Measurements from ENCODE around the gene SCRN1. TPM values are rescaled to one million over a fixed set of nuclear protein-coding genes. Genes with fewer than 3 reads are reported as not detected.

Gene SCRN1
- total and polyA plus RNA-seq, 7 donors = 0.80 to 6.7 (median 2.6) TPM

DNA sequence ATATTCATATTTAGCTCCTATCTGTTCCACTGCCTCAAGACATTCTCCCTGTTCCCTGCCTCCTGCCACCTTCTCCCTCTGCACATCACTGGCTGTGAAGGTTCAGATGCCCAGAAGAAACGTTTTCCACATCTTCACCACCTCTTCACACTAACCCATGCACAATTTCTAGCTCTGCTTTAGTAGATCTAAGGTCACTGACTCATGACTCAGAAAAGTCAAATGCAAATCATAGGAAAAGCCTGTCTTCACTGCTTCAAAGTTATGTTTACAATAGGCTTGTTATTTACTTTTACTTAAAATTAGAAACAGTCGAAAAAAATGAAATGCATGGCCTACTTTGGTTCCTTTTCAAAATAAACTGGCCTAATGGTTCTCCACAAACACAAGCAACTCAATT, 2.5 kb downstream of the SCRN1 start:
- TF ChIP-seq, protein P1, sequence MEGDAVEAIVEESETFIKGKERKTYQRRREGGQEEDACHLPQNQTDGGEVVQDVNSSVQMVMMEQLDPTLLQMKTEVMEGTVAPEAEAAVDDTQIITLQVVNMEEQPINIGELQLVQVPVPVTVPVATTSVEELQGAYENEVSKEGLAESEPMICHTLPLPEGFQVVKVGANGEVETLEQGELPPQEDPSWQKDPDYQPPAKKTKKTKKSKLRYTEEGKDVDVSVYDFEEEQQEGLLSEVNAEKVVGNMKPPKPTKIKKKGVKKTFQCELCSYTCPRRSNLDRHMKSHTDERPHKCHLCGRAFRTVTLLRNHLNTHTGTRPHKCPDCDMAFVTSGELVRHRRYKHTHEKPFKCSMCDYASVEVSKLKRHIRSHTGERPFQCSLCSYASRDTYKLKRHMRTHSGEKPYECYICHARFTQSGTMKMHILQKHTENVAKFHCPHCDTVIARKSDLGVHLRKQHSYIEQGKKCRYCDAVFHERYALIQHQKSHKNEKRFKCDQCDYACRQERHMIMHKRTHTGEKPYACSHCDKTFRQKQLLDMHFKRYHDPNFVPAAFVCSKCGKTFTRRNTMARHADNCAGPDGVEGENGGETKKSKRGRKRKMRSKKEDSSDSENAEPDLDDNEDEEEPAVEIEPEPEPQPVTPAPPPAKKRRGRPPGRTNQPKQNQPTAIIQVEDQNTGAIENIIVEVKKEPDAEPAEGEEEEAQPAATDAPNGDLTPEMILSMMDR (IDR thresholded peaks at IDR 0.05) = no peak
- intact Hi-C loops (cut with DNase I) = no loop called here
- 66 to 73% (median 70%) methylated on average over 2 of the region's 2 CpGs for WGBS, 3 donors

GRCh38 chr7:29980151-29980550, 9.4 kb downstream of the SCRN1 start:
- intact Hi-C loops (cut with DNase I) = no loop called here
- Histone ChIP-seq H3K36me3 (ENCODE audit: insufficient read depth in 1 of 2, low read depth in 1 of 2) (no peaks in the 10 kb centered on the region), H3K4me1 (no peaks in the 10 kb centered on the region), H3K4me3 (no peak overlapping the region), H3K27me3 (ENCODE audit: insufficient read depth in 3 of 3, low read length in 2 of 3) (peaks cover 0 to 3% (median 0%) of the 10 kb centered on the region in 3 donors), H3K27ac (no peak overlapping the region), H3K9me3 (no peaks in the 10 kb centered on the region)
- no peak for ATAC-seq
- TF ChIP-seq, protein P1 (IDR thresholded peaks at IDR 0.05) = no peak
- DNase-seq = no peak

More for the DNA sequence above, 2.5 kb downstream of the SCRN1 start:
- H3K27ac ChIP-seq = no peak overlapping the region
- peaks cover 0 to 42% (median 18%) of the 10 kb centered on the region in 3 donors for H3K27me3 ChIP-seq (ENCODE audit: insufficient read depth in 3 of 3, low read length in 2 of 3)
- H3K4me1 ChIP-seq = no peaks in the 10 kb centered on the region
- ATAC-seq (no peak), DNase-seq (no peak)
- H3K9me3 ChIP-seq = no peaks in the 10 kb centered on the region
- H3K36me3 ChIP-seq (ENCODE audit: insufficient read depth in 1 of 2, low read depth in 1 of 2) = no peaks in the 10 kb centered on the region
- H3K4me3 ChIP-seq = no peak overlapping the region

DNA sequence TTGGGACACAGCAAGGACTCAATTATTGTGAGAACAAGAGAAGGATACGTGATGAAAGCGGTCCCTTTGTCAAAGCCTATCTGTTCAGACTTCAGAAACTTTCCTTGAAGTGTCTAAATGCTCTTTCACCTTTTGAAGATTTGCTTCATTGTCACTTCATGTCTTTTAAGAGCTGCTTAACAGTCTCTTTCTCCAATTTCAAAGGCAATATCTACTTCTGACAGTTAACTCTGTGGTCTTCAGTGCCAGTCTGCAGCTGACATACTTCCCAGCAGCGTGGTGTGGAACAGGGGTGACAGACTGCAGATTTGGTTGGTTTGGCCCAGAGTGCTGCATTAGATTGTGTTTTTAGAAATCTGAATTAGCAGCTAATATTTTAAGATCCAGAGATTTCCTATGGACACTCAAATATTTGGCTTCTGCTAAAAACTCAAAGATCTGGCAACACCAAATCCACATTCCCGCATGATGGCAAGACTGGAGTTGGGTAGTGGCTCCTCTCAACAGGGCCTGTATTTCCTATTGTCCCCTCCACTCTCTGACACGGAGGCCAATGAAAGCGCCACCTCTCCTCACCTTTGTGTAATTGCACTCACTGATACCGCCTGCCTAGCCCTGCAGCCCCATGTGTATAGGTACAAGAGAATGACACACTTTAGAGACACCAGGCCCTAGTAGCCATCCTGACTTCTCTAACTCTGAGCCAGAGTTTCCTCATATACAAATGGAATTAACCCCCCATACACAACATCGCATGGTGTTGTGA, 11.5 kb downstream of the SCRN1 start:
- Histone ChIP-seq H3K4me1 (no peaks in the 10 kb centered on the region), H3K36me3 (ENCODE audit: insufficient read depth in 1 of 2, low read depth in 1 of 2) (no peaks in the 10 kb centered on the region), H3K27me3 (ENCODE audit: insufficient read depth in 3 of 3, low read length in 2 of 3) (no peaks in the 10 kb centered on the region), H3K4me3 (no peak overlapping the region), H3K9me3 (no peaks in the 10 kb centered on the region), H3K27ac (no peak overlapping the region)
- no peak for ATAC-seq
- intact Hi-C loops (cut with DNase I) = no loop called here
- 89 to 95% (median 90%) methylated on average over 8 of the region's 8 CpGs for WGBS, 3 donors
- TF ChIP-seq, protein P1 (IDR thresholded peaks at IDR 0.05) = no peak
- no peak for DNase-seq

DNA sequence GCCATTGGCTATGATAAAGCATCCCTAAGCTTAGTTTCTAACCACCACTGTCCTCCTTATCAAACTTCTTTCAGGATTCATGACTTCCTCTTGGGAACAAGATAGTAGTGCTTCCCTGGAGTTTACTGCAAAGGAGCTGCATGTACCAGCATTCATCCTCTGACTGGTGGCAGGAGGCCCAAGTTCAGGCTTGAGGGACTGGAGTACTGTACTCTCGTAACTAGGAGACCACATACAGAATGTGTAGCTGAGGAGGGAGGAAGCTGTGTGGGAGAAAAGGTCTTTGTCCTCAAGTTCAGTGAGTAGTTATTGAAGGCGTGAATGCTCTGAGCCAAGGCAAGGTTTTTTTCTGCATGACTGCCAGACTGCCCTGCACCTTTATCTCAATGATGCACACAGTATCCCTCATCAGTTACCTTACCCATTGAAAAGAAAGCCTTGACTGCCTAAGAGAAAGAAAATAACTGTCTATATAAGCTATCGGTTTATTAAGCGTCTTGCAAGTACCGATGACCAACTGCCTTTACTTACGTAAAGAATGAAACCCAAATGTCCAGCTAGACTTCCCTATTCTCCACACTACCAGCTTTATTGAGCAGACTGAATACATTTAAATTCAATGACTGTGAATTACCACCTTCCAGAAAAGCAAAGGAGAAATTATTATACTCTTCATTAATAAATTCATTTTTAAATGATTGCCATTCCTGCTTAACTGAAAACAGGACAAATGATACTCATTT, 12.8 kb downstream of the SCRN1 start:
- ATAC-seq = no peak
- Histone ChIP-seq H3K4me3 (no peak overlapping the region), H3K27me3 (ENCODE audit: insufficient read depth in 3 of 3, low read length in 2 of 3) (no peaks in the 10 kb centered on the region), H3K27ac (no peak overlapping the region), H3K36me3 (ENCODE audit: insufficient read depth in 1 of 2, low read depth in 1 of 2) (no peaks in the 10 kb centered on the region), H3K4me1 (no peaks in the 10 kb centered on the region), H3K9me3 (no peaks in the 10 kb centered on the region)
- DNase-seq = no peak
- intact Hi-C loops (cut with DNase I) = no loop called here
- TF ChIP-seq, protein P1 (IDR thresholded peaks at IDR 0.05) = no peak
- 76 to 88% (median 84%) methylated on average over 6 of the region's 6 CpGs for WGBS, 3 donors

All from psoas muscle (tissue), 8 donors.